ENCODE results near the gene ZFYVE21. TPM values are rescaled to one million over a fixed set of nuclear protein-coding genes. Genes with fewer than 3 reads are reported as not detected.

ZFYVE21 gene
- total and polyA plus RNA-seq, 2 donors from 2014 or later, result 67.8 to 70.9 TPM

GRCh38 chr14:103696466-103697071, 19.0 kb upstream of the ZFYVE21 start:
- FAIRE-seq (no peak), DNase-seq (peak in 3 of 5 donors; percentile 48 to 85 (median 74))
- no peak overlapping the region for H3K27ac ChIP-seq (ENCODE audit: low read depth in 2 of 2, low read length in 2 of 2)
- H3K9ac ChIP-seq (ENCODE audit: low read length in 3 of 3), result no peak overlapping the region
- peaks cover 0 to 9% (median 6%) of the 10 kb centered on the region in 3 donors for H3K4me1 ChIP-seq (ENCODE audit: control insufficient read depth in 2 of 3, insufficient read depth in 2 of 3, low read depth in 1 of 3, low read length in 3 of 3)
- TF ChIP-seq CTCF (IDR thresholded peaks at IDR 0.05; ENCODE audit: borderline replicate concordance, extremely low read depth, insufficient read depth), result no peak
- H3K27me3 ChIP-seq (ENCODE audit: control insufficient read depth, insufficient read depth, low read length), result no peaks in the 10 kb centered on the region
- H3K36me3 ChIP-seq (ENCODE audit: control insufficient read depth in 2 of 3, insufficient read depth in 3 of 3, low read length in 3 of 3), result peaks cover 0 to 26% (median 8%) of the 10 kb centered on the region in 3 donors
- intact Hi-C loops (cut with DNase I), result no loop called here
- no peaks in the 10 kb centered on the region for H3K9me3 ChIP-seq (ENCODE audit: control insufficient read depth in 2 of 3, insufficient read depth in 1 of 3, low read length in 3 of 3)
- no peak overlapping the region for H3K4me3 ChIP-seq (ENCODE audit: low read length in 3 of 3)

- H3K27ac ChIP-seq (ENCODE audit: low read depth in 2 of 2, low read length in 2 of 2), result no peak overlapping the region
- no peaks in the 10 kb centered on the region for H3K9me3 ChIP-seq (ENCODE audit: control insufficient read depth in 2 of 3, insufficient read depth in 1 of 3, low read length in 3 of 3)
- TF ChIP-seq CTCF (IDR thresholded peaks at IDR 0.05; ENCODE audit: borderline replicate concordance, extremely low read depth, insufficient read depth), result no peak
- no peaks in the 10 kb centered on the region for H3K27me3 ChIP-seq (ENCODE audit: control insufficient read depth, insufficient read depth, low read length)
- no peak overlapping the region for H3K9ac ChIP-seq (ENCODE audit: low read length in 3 of 3)
- intact Hi-C loops (cut with DNase I), result no loop called here
- no peak overlapping the region for H3K4me3 ChIP-seq (ENCODE audit: low read length in 3 of 3)
- H3K36me3 ChIP-seq (ENCODE audit: control insufficient read depth in 2 of 3, insufficient read depth in 3 of 3, low read length in 3 of 3), result peaks cover 0 to 24% (median 8%) of the 10 kb centered on the region in 3 donors
- FAIRE-seq, result no peak
- DNase-seq, result peak in 1 of 5 donors; percentile 19
- H3K4me1 ChIP-seq (ENCODE audit: control insufficient read depth in 2 of 3, insufficient read depth in 2 of 3, low read depth in 1 of 3, low read length in 3 of 3), result peaks cover 0 to 9% (median 6%) of the 10 kb centered on the region in 3 donors
These were observed 18.4 kb upstream of the ZFYVE21 start for GRCh38 chr14:103697206-103697602.

- Histone ChIP-seq H3K4me3 (ENCODE audit: low read length in 3 of 3) (no peak overlapping the region), H3K9me3 (ENCODE audit: control insufficient read depth in 2 of 3, insufficient read depth in 1 of 3, low read length in 3 of 3) (no peaks in the 10 kb centered on the region), H3K27me3 (ENCODE audit: control insufficient read depth, insufficient read depth, low read length) (no peaks in the 10 kb centered on the region), H3K36me3 (ENCODE audit: control insufficient read depth in 2 of 3, insufficient read depth in 3 of 3, low read length in 3 of 3) (peaks cover 0 to 26% (median 8%) of the 10 kb centered on the region in 3 donors), H3K9ac (ENCODE audit: low read length in 3 of 3) (no peak overlapping the region), H3K27ac (ENCODE audit: low read depth in 2 of 2, low read length in 2 of 2) (no peak overlapping the region), H3K4me1 (ENCODE audit: control insufficient read depth in 2 of 3, insufficient read depth in 2 of 3, low read depth in 1 of 3, low read length in 3 of 3) (peaks cover 0 to 9% (median 6%) of the 10 kb centered on the region in 3 donors)
- intact Hi-C loops (cut with DNase I), result no loop called here
- no peak for TF ChIP-seq CTCF (IDR thresholded peaks at IDR 0.05; ENCODE audit: borderline replicate concordance, extremely low read depth, insufficient read depth)
- DNase-seq (peak in 1 of 5 donors; percentile 68), FAIRE-seq (no peak)
These were observed 17.8 kb upstream of the ZFYVE21 start for GRCh38 chr14:103697603-103698379.
